GM23338 (cell line): ENCODE results near the gene TXLNB. TPM values are rescaled to one million over a fixed set of nuclear protein-coding genes. Genes with fewer than 3 reads are reported as not detected.

Source experiments
- ATAC-seq: fragments of 200-7000 bp; cut with Tn5 transposase; 3 replicates; pipeline ENCODE4 v1.9.1; 2020
- DNase-seq: peaks from one replicate; pipeline ENCODE4 v3.0.0-alpha.2; 2015; ENCODE audit warnings: low spot score
- H2AFZ ChIP-seq: fragments of 200-600 bp; sonication (generic); 2 replicates; pipeline ENCODE4 v1.8.0; 2016; ENCODE audit warnings: antibody characterized with exemption, mild to moderate bottlenecking, moderate library complexity
- H3F3A ChIP-seq: fragments of 200-600 bp; sonication (generic); replicated peaks from 2 replicates; pipeline ENCODE4 v1.8.0; 2017; ENCODE audit warnings: antibody characterized with exemption, mixed run types, low read depth
- H3K27ac ChIP-seq: fragments of 200-600 bp; sonication (generic); 2 replicates; pipeline ENCODE4 v1.6.1; 2016; ENCODE audit warnings: low read depth
- H3K27me3 ChIP-seq: fragments of 200-600 bp; sonication (generic); 2 replicates; pipeline ENCODE4 v1.8.0; 2016; ENCODE audit warnings: mild to moderate bottlenecking, mixed run types, moderate library complexity; ENCODE audit not compliant: insufficient read depth
- H3K36me3 ChIP-seq: fragments of 200-600 bp; sonication (generic); 2 replicates; pipeline ENCODE4 v1.8.0; 2016; ENCODE audit warnings: mild to moderate bottlenecking; ENCODE audit not compliant: insufficient read depth
- H3K4me1 ChIP-seq: fragments of 200-600 bp; sonication (generic); 2 replicates; pipeline ENCODE4 v1.8.0; 2016; ENCODE audit warnings: mild to moderate bottlenecking, moderate library complexity; ENCODE audit not compliant: insufficient read depth
- H3K4me2 ChIP-seq: fragments of 200-600 bp; sonication (generic); 2 replicates; pipeline ENCODE4 v1.7.1; 2017; ENCODE audit warnings: mixed run types
- H3K4me3 ChIP-seq: fragments of 200-600 bp; sonication (generic); 2 replicates; pipeline ENCODE4 v1.6.1; 2016; ENCODE audit warnings: mixed run types
- H3K79me2 ChIP-seq: fragments of 200-600 bp; sonication (generic); replicated peaks from 2 replicates; pipeline ENCODE4 v1.8.0; 2017; ENCODE audit warnings: mild to moderate bottlenecking; ENCODE audit not compliant: insufficient read depth
- H3K9me2 ChIP-seq: fragments of 200-600 bp; sonication (generic); 2 replicates; pipeline ENCODE4 v1.8.0; 2017; ENCODE audit not compliant: insufficient read depth
- H4K20me1 ChIP-seq: fragments of 200-600 bp; sonication (generic); replicated peaks from 2 replicates; pipeline ENCODE4 v1.8.0; 2017; ENCODE audit warnings: mild to moderate bottlenecking; ENCODE audit not compliant: insufficient read depth
- H3K27ac Mint-ChIP-seq: 2 replicates; pipeline ENCODE4 v1.8.0; 2020; ENCODE audit warnings: inconsistent platforms, mild to moderate bottlenecking, moderate library complexity, mixed read lengths
- H3K27me3 Mint-ChIP-seq: 3 replicates; pipeline ENCODE4 v1.8.0; 2022; ENCODE audit warnings: low read depth, mild to moderate bottlenecking, moderate library complexity, mixed read lengths, inconsistent platforms; ENCODE audit not compliant: insufficient read depth, poor library complexity
- H3K36me3 Mint-ChIP-seq: 3 replicates; pipeline ENCODE4 v1.8.0; 2021; ENCODE audit warnings: low read depth, mild to moderate bottlenecking, inconsistent platforms, moderate library complexity, mixed read lengths
- H3K4me1 Mint-ChIP-seq: 3 replicates; pipeline ENCODE4 v1.8.0; 2020; ENCODE audit warnings: mild to moderate bottlenecking, inconsistent platforms, mixed read lengths
- H3K4me3 Mint-ChIP-seq: 3 replicates; pipeline ENCODE4 v1.8.0; 2021; ENCODE audit warnings: moderate library complexity, mild to moderate bottlenecking, inconsistent platforms, mixed read lengths
- H3K9me3 Mint-ChIP-seq: 3 replicates; pipeline ENCODE4 v1.8.0; 2020; ENCODE audit warnings: moderate library complexity, mild to moderate bottlenecking, inconsistent platforms, mixed read lengths
- CTCF ChIP-seq, 2 experiments: fragments of 200-600 bp in 1 of 2; sonication (generic) in 1 of 2; conservative IDR thresholded peaks; 2 replicates each; pipeline versions ENCODE4 v1.5.1 to v1.6.1; 2016 to 2017; ENCODE audit warnings: antibody characterized with exemption in 2 of 2, low read depth in 2 of 2, mild to moderate bottlenecking in 2 of 2, moderate library complexity in 1 of 2
- EZH2 ChIP-seq: fragments of 200-600 bp; sonication (generic); IDR thresholded peaks from one replicate; pipeline ENCODE4 v1.8.0; 2017; ENCODE audit warnings: antibody characterized with exemption, mild to moderate bottlenecking, low read depth; ENCODE audit not compliant: unreplicated experiment
- JUNB ChIP-seq: IDR thresholded peaks from one replicate; pipeline ENCODE4 v1.6.1; 2016; ENCODE audit warnings: antibody characterized with exemption; ENCODE audit not compliant: unreplicated experiment
- NANOG ChIP-seq: IDR thresholded peaks from 2 replicates; pipeline ENCODE4 v1.6.1; 2016; ENCODE audit warnings: antibody characterized with exemption, borderline replicate concordance
- POLR2AphosphoS5 ChIP-seq: IDR thresholded peaks from 2 replicates; pipeline ENCODE4 v1.6.1; 2016; ENCODE audit warnings: antibody characterized with exemption, low read depth
- STAT1 ChIP-seq: IDR thresholded peaks from one replicate; pipeline ENCODE4 v1.6.1; 2016; ENCODE audit warnings: antibody characterized with exemption; ENCODE audit not compliant: unreplicated experiment
- ZNF331 ChIP-seq: fragments of 250-450 bp; sonication (Bioruptor Pico); IDR thresholded peaks from 2 replicates; pipeline ENCODE4 v1.5.0; 2020; ENCODE audit warnings: low read depth, mild to moderate bottlenecking, moderate library complexity
- ZNF462 ChIP-seq: fragments of 250-450 bp; sonication (Bioruptor Pico); IDR thresholded peaks from 2 replicates; pipeline ENCODE4 v1.5.0; 2020; ENCODE audit warnings: mild to moderate bottlenecking, moderate library complexity
- polyA plus RNA-seq: library from polyadenylated mRNA; unstranded; fragments of >200 nt; fragmentation: Nextera tagmentation; extraction: Ambion mirVana; gene quantifications from 2 replicates; pipeline ENCODE4 v1.2.1, GENCODE V29; 2016
- total RNA-seq: library from RNA; depleted of rRNA; stranded (reverse); fragments of >200 nt; shearing (Covaris generic); gene quantifications from 2 replicates; pipeline ENCODE4 v1.2.3, GENCODE V29; 2014

Gene TXLNB
- total and polyA plus RNA-seq, 2 experiments from 2014 or later: 0.11 to 0.28 TPM

- Histone ChIP-seq H3K27me3 (no peaks in the 10 kb centered on the region), H3K4me3 (no peak overlapping the region), H3K4me1 (no peaks in the 10 kb centered on the region), H3K36me3 (no peaks in the 10 kb centered on the region), H3K27ac (no peak overlapping the region), H4K20me1 (no peaks in the 10 kb centered on the region), H2AFZ (no peak overlapping the region; the same call in 1 of the 2 replicates), H3K9me2 (no peaks in the 10 kb centered on the region), H3K79me2 (no peaks in the 10 kb centered on the region), H3F3A (no peaks in the 10 kb centered on the region), H3K4me2 (no peak overlapping the region)
- H3K4me1 Mint-ChIP-seq: peaks cover 5% of the 10 kb centered on the region
- ATAC-seq: no peak
- 0 out of 3 replicates have a peak, but pooled peaks cover 3% of the 10 kb centered on the region for H3K36me3 Mint-ChIP-seq
- peak overlapping the region; percentile 80 for H3K27ac Mint-ChIP-seq
- peaks cover 4% of the 10 kb centered on the region; the same call in 2 of the 3 replicates for H3K9me3 Mint-ChIP-seq
- no peak for DNase-seq
- no peak for TF ChIP-seq ZNF331 (CRISPR knock-in tag)
- no peak for TF ChIP-seq CTCF (conservative IDR thresholded peaks at IDR 0.05; ENCODE audit: low read depth in 2 of 2)
- TF ChIP-seq POLR2AphosphoS5: no peak
- TF ChIP-seq NANOG: no peak
- no peak for TF ChIP-seq STAT1
- no peak for TF ChIP-seq EZH2
- TF ChIP-seq JUNB: no peak
- no peak for TF ChIP-seq ZNF462 (CRISPR knock-in tag)
- no peak overlapping the region for H3K4me3 Mint-ChIP-seq
- H3K27me3 Mint-ChIP-seq: peaks cover 2% of the 10 kb centered on the region
Measured at GRCh38 chr6:139219746-139220145, 72.1 kb downstream of the TXLNB start.
